Measurements from ENCODE around the gene ZFP62.

- TF ChIP-seq EZH2 (IDR thresholded peaks at IDR 0.05) (no peak), POLR2AphosphoS5 (IDR thresholded peaks at IDR 0.05; ENCODE audit: borderline replicate concordance, low read depth, low read length) (no peak), FOXP2 (optimal IDR thresholded peaks at IDR 0.05; ENCODE audit: control extremely low read depth, extremely low read length, insufficient read depth) (no peak)
Observed at GRCh38 chr5:180808461-180809000, 52.5 kb downstream of the ZFP62 start.

All from SK-N-MC (cell line).